ENCODE measurements around the gene BICC1. TPM values are rescaled to one million over a fixed set of nuclear protein-coding genes. Genes with fewer than 3 reads are reported as not detected.
A peak's percentile ranks its signal among the peaks of the same experiment; 100 is the strongest.

The BICC1 gene
- total RNA-seq, 1 experiment from 2014 or later = 105 TPM

DNA sequence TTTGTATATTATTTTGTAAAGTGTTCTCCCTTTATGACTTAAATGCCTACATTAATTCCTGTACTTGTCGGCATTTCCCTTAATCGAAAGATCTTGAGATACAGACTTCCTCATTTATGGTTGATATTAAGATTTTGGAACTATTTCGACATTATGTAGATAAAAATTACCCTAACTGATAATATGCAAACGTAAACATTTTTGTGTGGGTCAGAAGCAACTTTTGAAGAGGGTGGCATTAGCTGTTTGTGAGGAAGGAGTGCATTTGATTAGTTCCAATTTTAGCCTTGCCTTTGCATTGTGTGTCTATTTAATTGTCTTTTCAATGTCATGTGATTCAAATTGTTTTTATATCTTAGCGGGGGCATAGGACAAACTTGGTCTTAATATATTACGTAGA lies 114.7 kb downstream of the BICC1 start:
- in situ Hi-C loops (cut with HindIII; ENCODE audit: low pct_unique_long_range_greater_than_20kb, low sequenced_read_pairs) = no loop called here
- DNase-seq (ENCODE audit: low read depth) = no peak

DNA sequence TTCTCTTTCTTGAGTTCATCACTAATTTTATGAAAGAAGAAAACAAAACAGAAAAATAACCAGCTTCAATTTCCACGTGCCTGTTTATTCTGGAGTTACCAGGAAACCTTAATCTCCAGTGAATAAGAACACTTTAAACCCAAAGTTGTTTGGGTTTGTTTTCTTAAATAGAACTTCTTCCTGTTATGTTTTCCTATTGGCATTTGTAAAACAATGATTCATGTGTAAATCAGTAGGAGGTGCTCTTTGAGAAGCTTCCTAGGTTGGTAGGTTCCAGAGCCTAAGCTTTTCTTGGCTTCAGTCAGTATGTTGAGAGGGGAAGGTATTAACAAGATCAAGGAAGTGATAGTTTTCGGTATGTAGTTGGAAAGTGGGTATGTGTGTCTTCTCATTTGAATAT lies 119.0 kb downstream of the BICC1 start:
- in situ Hi-C loops (cut with HindIII; ENCODE audit: low pct_unique_long_range_greater_than_20kb, low sequenced_read_pairs) = no loop called here
- no peak for DNase-seq (ENCODE audit: low read depth)

DNA sequence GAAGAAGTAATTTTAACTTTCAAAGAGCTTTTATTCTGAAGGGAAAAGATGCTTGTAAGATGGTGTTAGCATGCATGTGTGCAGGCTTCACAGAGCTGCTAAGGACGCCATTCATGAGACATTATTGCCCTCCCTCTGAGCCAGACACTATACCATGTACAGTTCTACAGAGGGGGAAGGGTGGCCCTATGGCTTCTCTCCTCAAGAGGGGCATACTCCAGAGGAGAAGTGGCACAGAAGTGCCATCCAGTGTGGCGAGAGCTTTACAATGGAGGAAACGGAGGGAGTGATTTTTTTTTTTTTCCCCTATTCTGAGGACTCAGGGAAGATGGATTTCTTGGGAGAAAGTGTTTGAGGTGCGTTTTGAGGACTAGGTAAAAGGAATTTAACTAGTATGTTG lies 119.5 kb downstream of the BICC1 start:
- DNase-seq (ENCODE audit: low read depth) = no peak
- in situ Hi-C loops (cut with HindIII; ENCODE audit: low pct_unique_long_range_greater_than_20kb, low sequenced_read_pairs) = no loop called here

DNA sequence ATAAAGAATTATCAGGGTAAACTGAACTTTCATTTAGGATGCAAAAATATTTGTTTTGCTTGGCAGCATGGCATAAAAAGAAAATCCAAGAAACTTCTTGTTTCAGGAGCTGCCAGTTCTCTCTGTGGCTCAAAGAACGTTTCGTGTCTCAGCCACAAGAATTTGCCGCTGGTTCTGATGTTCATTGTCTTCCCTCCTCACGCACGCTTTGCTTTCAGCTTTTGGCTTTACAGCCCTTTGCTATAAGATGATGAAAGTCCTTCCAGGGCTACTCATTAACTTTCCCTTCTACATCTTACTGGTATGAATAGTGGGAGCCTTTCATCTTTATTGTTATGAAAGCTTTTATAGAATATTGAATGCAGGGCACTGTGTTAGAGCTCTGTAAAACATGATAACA lies 124.7 kb downstream of the BICC1 start:
- in situ Hi-C loops (cut with HindIII; ENCODE audit: low pct_unique_long_range_greater_than_20kb, low sequenced_read_pairs) = no loop called here
- DNase-seq (ENCODE audit: low read depth) = peak; percentile 65

DNA sequence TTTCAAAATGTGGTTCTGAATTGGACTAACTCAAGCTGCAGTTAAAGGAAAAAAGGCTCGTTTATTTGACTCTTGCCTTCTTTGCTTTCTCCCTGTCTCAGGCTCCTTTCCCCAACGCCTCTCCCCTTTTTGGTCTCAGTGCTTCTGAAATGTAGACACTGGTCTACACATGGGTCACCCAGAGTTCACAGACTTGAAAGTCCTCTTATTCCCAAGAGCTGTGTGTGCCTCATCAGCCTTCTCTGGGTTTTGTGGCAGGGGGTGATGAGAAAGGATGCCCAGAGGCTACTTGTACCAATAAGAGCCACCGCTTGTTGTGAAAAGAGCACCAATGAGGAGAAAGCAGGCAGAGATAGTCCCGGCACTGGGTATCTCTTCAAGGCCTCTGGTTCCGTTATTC lies 125.7 kb downstream of the BICC1 start:
- in situ Hi-C loops (cut with HindIII; ENCODE audit: low pct_unique_long_range_greater_than_20kb, low sequenced_read_pairs) = no loop called here

DNA sequence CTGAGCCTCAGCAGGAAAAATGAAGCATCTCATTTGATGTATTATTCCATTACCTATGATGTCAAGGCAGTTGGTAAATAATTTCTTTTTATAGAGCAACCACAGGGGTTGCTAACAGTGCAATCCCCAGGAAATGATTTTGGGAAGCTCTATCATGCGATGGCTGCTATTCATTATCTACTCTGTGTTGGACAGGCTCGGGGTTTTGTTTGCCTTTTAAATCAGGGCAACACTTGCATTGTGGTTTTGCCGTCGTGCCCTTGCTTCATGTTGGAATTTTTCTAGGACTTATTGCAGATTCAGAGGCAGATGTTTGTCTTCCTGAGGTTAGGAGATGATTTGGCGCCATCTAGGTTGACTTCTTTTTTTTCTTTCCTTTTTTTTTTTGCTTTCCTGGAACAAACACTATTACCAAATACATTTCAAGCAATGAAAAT lies 128.4 kb downstream of the BICC1 start:
- DNase-seq (ENCODE audit: low read depth) = peak; percentile 98
- in situ Hi-C loops (cut with HindIII; ENCODE audit: low pct_unique_long_range_greater_than_20kb, low sequenced_read_pairs) = no loop called here

More for the DNA sequence above, 125.7 kb downstream of the BICC1 start:
- DNase-seq (ENCODE audit: low read depth) = no peak

DNA sequence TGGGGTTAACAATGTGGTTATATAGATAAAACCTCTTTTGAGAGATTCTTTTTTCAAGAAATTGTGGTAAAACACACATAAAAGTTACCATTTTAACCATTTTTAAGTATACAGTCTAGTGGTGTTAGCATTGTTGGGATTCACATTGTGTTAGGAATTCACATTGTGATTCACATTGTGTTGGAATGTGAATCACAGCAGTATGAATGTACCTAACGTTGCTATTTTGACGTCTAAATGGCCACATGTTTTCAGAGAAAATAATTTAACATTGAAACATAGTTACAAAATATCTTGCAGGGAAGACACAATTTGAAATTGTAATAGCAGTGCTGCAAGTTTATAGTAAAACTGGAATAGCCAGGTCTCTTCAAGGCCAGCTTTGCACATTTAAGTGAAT lies 129.0 kb downstream of the BICC1 start:
- in situ Hi-C loops (cut with HindIII; ENCODE audit: low pct_unique_long_range_greater_than_20kb, low sequenced_read_pairs) = no loop called here
- no peak for DNase-seq (ENCODE audit: low read depth)

DNA sequence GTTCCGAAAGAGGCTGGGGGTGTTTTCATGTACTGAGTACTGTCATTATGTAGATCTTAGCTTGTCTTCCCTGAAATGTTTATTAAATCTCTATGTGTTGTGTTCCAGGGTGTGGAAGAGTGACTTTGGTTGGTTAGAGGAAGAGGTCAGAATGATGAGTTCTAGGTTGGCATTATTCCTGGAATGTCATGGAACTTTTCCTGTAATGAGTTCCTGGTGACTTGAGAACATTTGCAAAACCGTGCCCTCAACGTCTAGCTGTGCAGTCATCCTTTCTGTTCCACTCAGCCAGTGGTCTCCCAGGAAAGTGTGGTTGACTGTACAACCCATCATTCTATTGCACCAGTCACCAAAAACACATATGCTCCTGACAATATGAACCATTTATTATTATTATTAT lies 129.6 kb downstream of the BICC1 start:
- in situ Hi-C loops (cut with HindIII; ENCODE audit: low pct_unique_long_range_greater_than_20kb, low sequenced_read_pairs) = no loop called here
- DNase-seq (ENCODE audit: low read depth) = peak; percentile 41

DNA sequence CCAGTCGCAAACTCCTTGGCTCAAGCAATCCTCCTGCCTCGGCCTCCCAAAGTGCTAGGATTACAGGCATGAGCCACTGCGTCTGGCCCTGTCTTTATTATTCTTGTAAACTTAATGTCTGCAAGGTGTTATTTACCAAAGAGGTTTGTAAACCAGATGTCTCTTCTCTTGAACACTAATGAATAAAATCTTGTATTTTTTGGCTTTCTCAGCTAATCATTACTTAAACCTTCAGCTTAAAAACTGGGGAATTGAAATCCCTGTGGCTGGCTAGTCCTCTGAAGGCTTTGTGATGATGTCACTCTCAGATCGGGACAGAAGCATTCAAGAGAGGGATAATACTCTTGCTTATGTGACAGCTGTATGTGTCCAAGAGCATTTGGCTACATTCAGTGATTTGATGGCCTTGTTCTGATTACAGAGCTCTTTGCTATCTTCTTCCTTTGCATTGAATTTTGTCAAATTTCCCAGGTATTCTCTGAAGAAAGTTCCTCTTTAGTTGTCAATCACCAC lies 130.3 kb downstream of the BICC1 start:
- no peak for DNase-seq (ENCODE audit: low read depth)
- in situ Hi-C loops (cut with HindIII; ENCODE audit: low pct_unique_long_range_greater_than_20kb, low sequenced_read_pairs) = no loop called here

DNA sequence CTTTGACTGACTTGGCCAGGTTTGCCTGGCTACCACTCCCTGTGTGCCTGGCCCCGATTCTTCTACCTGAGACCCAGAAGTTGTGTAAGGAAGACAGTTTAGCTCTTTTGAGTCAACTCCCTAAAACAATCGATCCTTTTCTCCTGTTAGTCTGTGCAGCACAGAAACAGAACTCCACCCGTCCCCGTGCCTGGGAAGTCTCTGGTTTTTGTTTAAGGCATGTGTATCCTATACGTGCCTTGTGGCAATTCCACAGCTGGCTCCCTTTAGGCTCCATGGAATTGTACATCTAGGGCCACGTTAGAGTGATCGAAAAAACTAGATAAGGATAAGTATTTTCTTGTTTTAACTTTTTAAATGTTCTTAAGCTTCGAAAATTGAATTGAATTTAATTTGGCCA lies 131.6 kb downstream of the BICC1 start:
- no peak for DNase-seq (ENCODE audit: low read depth)
- in situ Hi-C loops (cut with HindIII; ENCODE audit: low pct_unique_long_range_greater_than_20kb, low sequenced_read_pairs) = no loop called here

DNA sequence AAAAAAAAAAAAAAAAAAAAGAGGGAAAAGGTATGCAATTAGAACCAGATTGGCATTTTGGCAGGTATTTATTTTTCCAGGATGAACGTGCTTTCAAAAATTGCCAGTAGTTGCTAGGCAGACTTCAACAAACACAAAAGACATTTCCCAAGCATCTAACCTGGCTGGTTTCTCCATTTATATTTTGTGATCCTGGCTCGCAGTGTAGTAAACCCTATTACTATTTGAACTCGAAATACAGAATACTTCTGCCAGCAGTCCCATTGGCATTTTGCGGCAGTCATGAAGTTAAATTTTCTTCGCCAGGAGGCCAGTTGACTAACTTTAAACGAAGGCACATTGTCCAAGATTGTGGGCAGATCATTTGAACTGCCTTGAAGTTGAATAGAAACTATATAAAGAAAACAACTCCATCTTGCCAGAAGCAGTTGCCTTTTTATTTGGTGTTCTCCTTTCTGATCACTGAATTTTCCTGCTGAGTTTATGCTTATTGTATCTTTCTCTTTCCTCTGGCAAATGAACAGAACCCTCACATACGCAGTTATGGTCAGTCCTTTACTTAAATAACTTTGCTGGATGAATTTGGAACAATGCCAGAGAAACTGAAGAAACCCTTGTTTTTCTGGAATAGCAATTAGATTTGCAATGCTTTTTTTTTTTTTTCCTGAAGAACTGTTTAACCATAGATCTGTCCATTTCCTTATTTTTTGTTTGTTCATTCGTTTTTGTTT lies 132.9 kb downstream of the BICC1 start:
- DNase-seq (ENCODE audit: low read depth) = no peak
- in situ Hi-C loops (cut with HindIII; ENCODE audit: low pct_unique_long_range_greater_than_20kb, low sequenced_read_pairs) = no loop called here

DNA sequence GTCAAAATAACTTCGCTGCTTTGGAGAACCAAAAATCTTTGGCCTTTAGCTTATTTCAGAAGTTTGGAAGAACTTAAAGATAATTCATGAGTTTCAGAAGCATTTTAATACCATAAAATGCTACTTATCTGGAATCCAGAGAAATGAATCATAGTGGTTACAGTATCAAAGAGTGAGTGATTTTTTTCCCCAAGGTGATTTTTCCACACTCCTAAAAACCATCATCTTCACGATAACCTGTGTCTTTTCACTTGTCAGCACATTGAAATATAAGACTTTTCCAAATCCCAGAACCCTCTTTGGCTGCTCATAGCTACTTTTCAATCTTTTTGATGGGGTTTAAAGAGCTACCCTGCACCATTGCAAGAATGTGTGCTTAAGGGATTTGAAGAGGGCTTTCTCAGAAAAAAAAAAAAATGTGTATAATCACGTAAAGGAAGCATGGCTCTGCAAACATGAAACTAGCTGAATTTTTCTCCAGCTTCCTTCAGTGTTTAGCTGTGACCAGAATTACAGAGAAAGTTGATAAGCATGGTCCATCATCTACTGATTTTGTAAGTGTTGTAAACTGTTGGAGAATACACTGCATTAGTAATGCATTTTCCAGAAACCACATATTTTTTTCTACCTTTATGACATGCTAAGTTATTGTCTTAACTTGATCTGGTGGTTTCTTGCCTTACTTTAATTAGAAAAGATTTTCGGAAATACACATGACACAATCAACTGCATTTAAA lies 134.9 kb downstream of the BICC1 start:
- DNase-seq (ENCODE audit: low read depth) = no peak
- in situ Hi-C loops (cut with HindIII; ENCODE audit: low pct_unique_long_range_greater_than_20kb, low sequenced_read_pairs) = no loop called here

DNA sequence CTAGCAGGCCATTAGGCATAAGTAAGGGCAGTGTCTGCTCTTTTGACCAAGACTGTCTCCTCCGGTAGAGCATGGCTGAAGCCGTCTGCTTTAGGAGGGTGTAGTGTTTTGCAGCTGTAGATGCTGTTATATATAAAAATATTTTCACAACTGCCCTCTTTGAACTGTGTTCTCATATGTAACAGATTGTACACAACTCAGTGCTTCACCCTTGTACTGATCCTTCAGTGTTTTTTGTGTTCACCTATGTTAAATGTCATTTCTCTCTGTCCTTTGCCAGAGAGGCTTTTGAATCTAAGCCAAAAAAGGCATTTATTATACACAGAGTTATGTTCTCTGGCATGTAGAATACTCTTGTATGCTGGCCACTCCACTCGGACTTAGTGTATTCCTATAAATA lies 135.5 kb downstream of the BICC1 start:
- no peak for DNase-seq (ENCODE audit: low read depth)
- in situ Hi-C loops (cut with HindIII; ENCODE audit: low pct_unique_long_range_greater_than_20kb, low sequenced_read_pairs) = no loop called here

DNA sequence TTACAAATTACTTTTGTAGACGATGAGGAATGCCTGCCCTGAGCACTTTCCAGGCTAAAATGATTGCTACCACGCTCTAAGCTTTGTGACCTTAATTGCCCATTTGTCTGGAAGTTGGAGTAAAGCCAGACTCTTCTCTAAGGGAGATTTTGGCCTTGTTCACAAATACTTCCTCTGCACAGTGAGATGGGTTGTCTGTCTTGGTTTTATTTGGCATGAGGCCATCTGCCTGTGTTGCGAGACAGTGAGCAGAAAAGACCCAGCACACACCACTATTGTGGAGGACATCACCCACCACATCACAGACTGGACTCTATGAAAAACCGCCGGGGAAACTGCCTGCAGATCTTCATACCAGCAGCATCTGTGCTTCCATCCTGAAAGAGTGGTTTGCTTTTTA lies 138.4 kb downstream of the BICC1 start:
- in situ Hi-C loops (cut with HindIII; ENCODE audit: low pct_unique_long_range_greater_than_20kb, low sequenced_read_pairs) = no loop called here

DNA sequence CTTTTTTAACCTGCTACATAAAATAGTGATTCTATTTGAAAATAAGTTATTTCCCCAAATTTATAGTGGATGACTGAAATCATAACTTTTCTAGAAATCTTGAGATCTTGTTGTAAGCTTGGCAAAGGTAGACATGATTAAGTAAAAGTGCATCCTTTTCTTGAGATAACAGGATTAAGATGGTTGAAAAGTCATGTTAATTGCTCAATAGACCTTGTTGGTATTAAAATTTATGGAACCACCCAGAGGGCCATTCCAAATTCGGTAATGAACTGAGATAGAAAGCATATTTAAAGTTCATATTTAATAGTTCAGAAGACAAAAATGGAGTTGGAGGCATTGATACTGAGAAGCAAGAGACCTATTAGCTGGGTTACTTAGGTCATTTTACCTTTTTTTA lies 139.1 kb downstream of the BICC1 start:
- DNase-seq (ENCODE audit: low read depth) = no peak
- in situ Hi-C loops (cut with HindIII; ENCODE audit: low pct_unique_long_range_greater_than_20kb, low sequenced_read_pairs) = no loop called here

More for the DNA sequence above, 138.4 kb downstream of the BICC1 start:
- peak; percentile 58 for DNase-seq (ENCODE audit: low read depth)

DNA sequence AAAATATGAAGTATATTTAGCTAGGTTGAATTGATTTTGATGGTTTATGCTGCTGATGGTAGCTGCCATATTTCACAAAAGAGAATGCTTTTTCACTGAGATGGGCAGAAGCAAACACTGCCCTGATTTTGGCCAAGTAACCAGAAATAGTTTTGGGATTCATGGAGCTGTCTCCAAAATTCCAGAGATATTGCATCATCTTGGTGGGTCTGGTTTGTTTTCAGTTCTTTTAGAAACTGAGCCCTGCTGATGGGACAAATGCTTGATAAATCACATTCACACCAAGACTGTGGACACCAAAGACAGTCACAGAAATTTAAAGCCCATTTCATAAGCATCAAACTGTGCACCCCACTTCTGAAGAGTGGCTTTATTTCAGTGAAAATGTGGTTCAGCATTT lies 140.5 kb downstream of the BICC1 start:
- in situ Hi-C loops (cut with HindIII; ENCODE audit: low pct_unique_long_range_greater_than_20kb, low sequenced_read_pairs) = no loop called here
- no peak for DNase-seq (ENCODE audit: low read depth)

DNA sequence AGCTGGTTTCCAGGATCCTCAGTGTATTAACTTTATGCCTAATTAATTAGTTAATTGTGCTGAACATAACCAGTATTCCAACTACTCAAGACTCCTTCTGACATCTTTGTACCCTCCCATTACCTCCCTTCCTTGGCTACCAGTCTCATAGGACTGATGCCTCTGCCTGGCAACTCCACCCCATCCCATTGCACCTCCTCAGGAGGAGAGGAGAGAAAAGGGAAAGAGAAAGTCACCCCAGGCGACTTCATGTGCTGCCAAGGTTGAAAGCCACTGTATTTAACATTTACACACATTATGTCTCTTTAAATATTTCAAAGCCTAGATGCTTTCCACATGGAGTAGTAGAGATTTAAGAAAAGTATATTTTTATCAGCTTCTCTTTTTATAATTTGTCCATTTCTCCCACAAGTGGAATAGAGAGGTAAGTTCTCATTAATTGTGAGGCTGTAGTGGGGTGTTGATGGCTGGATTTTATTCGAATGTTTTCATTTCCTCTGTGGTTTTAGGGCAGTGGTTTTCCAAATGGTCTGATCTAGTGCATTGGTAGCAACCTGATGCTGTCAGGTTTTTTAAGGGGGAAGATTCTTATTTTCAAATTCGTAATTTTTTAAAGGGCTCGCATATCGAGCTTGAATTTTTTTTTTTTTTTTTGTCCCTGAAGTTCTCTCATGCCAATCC lies 148.0 kb downstream of the BICC1 start:
- DNase-seq (ENCODE audit: low read depth) = no peak
- in situ Hi-C loops (cut with HindIII; ENCODE audit: low pct_unique_long_range_greater_than_20kb, low sequenced_read_pairs) = no loop called here

DNA sequence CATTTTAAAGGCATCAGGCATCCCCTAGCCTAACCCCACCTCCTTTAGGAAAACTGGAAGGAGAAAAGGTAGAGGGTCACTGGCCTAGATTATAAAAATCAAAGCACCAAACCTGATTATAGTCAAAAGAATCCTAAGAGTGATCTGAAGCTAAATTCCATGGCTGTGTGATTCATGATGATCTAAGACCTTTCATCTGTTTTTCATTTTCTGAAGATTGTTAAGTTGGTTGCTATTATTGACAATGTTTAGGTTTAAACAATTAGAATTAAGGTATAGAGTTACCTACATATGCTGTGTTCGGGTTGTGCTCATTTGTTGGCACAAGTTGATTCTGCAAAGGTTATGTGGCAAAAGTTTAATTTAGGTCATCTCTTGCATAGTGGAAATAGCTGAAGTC lies 148.7 kb downstream of the BICC1 start:
- DNase-seq (ENCODE audit: low read depth) = no peak
- in situ Hi-C loops (cut with HindIII; ENCODE audit: low pct_unique_long_range_greater_than_20kb, low sequenced_read_pairs) = no loop called here

DNA sequence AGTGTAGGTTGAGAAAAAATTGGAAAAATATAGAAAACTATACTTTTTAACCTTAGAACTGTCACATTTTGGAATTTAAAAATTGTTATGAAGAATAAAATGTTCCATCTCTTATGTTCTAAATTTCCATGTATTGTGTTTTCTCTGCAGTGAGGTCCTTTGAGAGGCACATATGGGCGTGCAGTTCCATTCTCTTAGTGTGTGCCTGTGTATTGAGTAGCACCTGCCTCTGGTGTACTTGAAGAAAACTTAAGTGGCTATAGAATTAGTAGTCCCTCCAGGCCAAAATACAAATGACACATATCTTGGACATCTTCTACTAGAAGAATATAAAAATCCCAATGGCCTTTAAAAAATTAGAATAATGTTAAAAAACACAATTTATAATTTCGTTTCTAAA lies 149.2 kb downstream of the BICC1 start:
- no peak for DNase-seq (ENCODE audit: low read depth)
- in situ Hi-C loops (cut with HindIII; ENCODE audit: low pct_unique_long_range_greater_than_20kb, low sequenced_read_pairs) = no loop called here

Data from Caki2 (cell line).